Measurements from ENCODE around the gene LNX2. TPM values are rescaled to one million over a fixed set of nuclear protein-coding genes. Genes with fewer than 3 reads are reported as not detected.
"Not testable (repeated sequence)": the region's sequence is repeated elsewhere in the genome, so short reads cannot be mapped to it uniquely, and the experiment has no call there.

LNX2 gene
- total RNA-seq, 1 donor from 2014 or later, result 10.1 TPM

- ATAC-seq (no peak), DNase-seq (ENCODE audit: low spot score) (no peak)
- intact Hi-C loops (cut with DNase I), result no loop called here
These were observed 18.9 kb upstream of the LNX2 start for GRCh38 chr13:27639186-27639585.

- DNase-seq (ENCODE audit: low spot score) (no peak), ATAC-seq (peak; percentile 50)
- intact Hi-C loops (cut with DNase I), result no loop called here
These were observed 18.2 kb upstream of the LNX2 start for GRCh38 chr13:27638521-27638920.

- DNase-seq (ENCODE audit: low spot score) (no peak), ATAC-seq (no peak)
- intact Hi-C loops (cut with DNase I), result no loop called here
These were observed 17.7 kb upstream of the LNX2 start for GRCh38 chr13:27638001-27638400.

- intact Hi-C loops (cut with DNase I), result no loop called here
- ATAC-seq, result no peak
- DNase-seq (ENCODE audit: low spot score), result no peak
These were observed 16.9 kb upstream of the LNX2 start for GRCh38 chr13:27637289-27637626.

GRCh38 chr13:27636589-27637288 lies 16.4 kb upstream of the LNX2 start:
- intact Hi-C loops (cut with DNase I), result no loop called here
- ATAC-seq (no peak), DNase-seq (ENCODE audit: low spot score) (no peak)

- intact Hi-C loops (cut with DNase I), result no loop called here
- ATAC-seq, result no peak
- no peak for DNase-seq (ENCODE audit: low spot score)
These were observed 14.9 kb upstream of the LNX2 start for GRCh38 chr13:27635266-27635665.

- DNase-seq (ENCODE audit: low spot score) (no peak), ATAC-seq (no peak)
- intact Hi-C loops (cut with DNase I), result no loop called here
These were observed 14.5 kb upstream of the LNX2 start for GRCh38 chr13:27634791-27635190.

GRCh38 chr13:27634231-27634630 lies 13.9 kb upstream of the LNX2 start:
- DNase-seq (ENCODE audit: low spot score) (no peak), ATAC-seq (no peak)
- intact Hi-C loops (cut with DNase I), result no loop called here

- intact Hi-C loops (cut with DNase I), result no loop called here
These were observed 12.3 kb upstream of the LNX2 start for GRCh38 chr13:27632648-27633047.

GRCh38 chr13:27632214-27632613 lies 11.9 kb upstream of the LNX2 start:
- intact Hi-C loops (cut with DNase I), result no loop called here
- no peak for ATAC-seq
- no peak for DNase-seq (ENCODE audit: low spot score)

More at GRCh38 chr13:27632648-27633047, 12.3 kb upstream of the LNX2 start:
- DNase-seq (ENCODE audit: low spot score) (no peak), ATAC-seq (no peak)

- DNase-seq (ENCODE audit: low spot score) (no peak), ATAC-seq (no peak)
- intact Hi-C loops (cut with DNase I), result no loop called here
These were observed 11.3 kb upstream of the LNX2 start for GRCh38 chr13:27631665-27632064.

GRCh38 chr13:27631156-27631555 lies 10.8 kb upstream of the LNX2 start:
- ATAC-seq, result no peak
- intact Hi-C loops (cut with DNase I), result no loop called here
- no peak for DNase-seq (ENCODE audit: low spot score)

- ATAC-seq; intact Hi-C loops (cut with DNase I); DNase-seq (ENCODE audit: low spot score): not testable (repeated sequence)
These were observed 8.4 kb upstream of the LNX2 start for GRCh38 chr13:27628766-27629165.

GRCh38 chr13:27628081-27628480 lies 7.8 kb upstream of the LNX2 start:
- ATAC-seq, result no peak
- no peak for DNase-seq (ENCODE audit: low spot score)
- intact Hi-C loops (cut with DNase I), result no loop called here

- no peak for ATAC-seq
- DNase-seq (ENCODE audit: low spot score), result no peak
- intact Hi-C loops (cut with DNase I), result no loop called here
These were observed 7.1 kb upstream of the LNX2 start for GRCh38 chr13:27627380-27627779.

- intact Hi-C loops (cut with DNase I), result no loop called here
- ATAC-seq (no peak), DNase-seq (ENCODE audit: low spot score) (no peak)
These were observed 5.5 kb upstream of the LNX2 start for GRCh38 chr13:27625839-27626238.

- intact Hi-C loops (cut with DNase I), result no loop called here
- no peak for ATAC-seq
- DNase-seq (ENCODE audit: low spot score), result no peak
These were observed 3.7 kb upstream of the LNX2 start for GRCh38 chr13:27624071-27624470.

GRCh38 chr13:27622881-27623280 lies 2.6 kb upstream of the LNX2 start:
- intact Hi-C loops (cut with DNase I), result no loop called here
- no peak for ATAC-seq
- DNase-seq (ENCODE audit: low spot score), result no peak

GRCh38 chr13:27622102-27622820 lies 1.9 kb upstream of the LNX2 start:
- DNase-seq (ENCODE audit: low spot score), result no peak
- no peak for ATAC-seq
- intact Hi-C loops (cut with DNase I), result no loop called here

GRCh38 chr13:27621366-27622101 lies 1.2 kb upstream of the LNX2 start, which contains the start of gene POLR1D:
Gene POLR1D (plus strand): TSS chr13:27621892. CDS start chr13:27621984, 92 bp downstream.
- intact Hi-C loops (cut with DNase I), result no loop called here
- ATAC-seq, result peak; percentile 84
- peak; percentile 85 for DNase-seq (ENCODE audit: low spot score)

Measured in sciatic nerve (tissue), 2 donors.